NCI-H1105 (cell line): ENCODE results near the gene PSMA7.

ENCODE experiments used
- DNase-seq: peaks from one replicate; lab custom pipeline; 2025; lab: John Stamatoyannopoulos, UW

PSMA7 gene

GRCh38 chr20:62087227-62087626, 56.0 kb downstream of the PSMA7 start:
- no peak for DNase-seq
